ENCODE data around the gene RGS6. TPM values are rescaled to one million over a fixed set of nuclear protein-coding genes. Genes with fewer than 3 reads are reported as not detected.

Gene RGS6
- total and polyA plus RNA-seq, 2 experiments from 2014 or later: 0.86 to 0.95 TPM

DNA sequence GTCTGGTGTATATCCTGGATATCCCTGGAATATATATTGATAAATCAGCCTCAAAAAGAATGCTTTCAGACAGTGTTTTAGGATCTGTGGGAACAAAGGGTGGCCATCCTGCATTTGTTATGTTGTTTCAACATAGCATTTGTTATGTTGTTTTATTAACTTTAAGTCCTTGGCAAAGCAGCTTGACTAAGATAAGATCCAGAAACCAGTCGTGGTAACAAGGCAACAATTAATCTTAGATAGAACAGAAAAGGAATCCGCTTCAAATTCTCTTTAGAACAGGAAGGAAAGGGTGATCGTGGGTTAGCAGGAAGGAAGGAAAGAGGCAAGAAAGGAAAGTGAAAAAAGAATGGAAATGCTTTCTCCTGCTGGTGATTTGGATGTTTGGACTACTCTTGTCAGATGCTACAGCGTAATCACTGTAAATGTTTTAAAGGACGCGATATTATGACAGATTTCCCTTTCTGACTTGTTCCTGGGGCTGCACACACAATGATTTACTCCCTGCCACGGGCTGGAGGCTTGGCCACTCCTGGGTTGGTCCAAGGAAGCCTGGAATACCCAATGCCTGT is 518.3 kb downstream of the RGS6 start:
- no peaks in the 10 kb centered on the region for H3K36me3 ChIP-seq
- no peak for DNase-seq (ENCODE audit: low read depth in 1 of 2, low spot score in 1 of 2)
- no peak overlapping the region for H3K4me3 ChIP-seq
- no peak overlapping the region for H3K27ac ChIP-seq
- H3K9me3 ChIP-seq (ENCODE audit: low read depth): no peaks in the 10 kb centered on the region
- TF ChIP-seq, protein P1, sequence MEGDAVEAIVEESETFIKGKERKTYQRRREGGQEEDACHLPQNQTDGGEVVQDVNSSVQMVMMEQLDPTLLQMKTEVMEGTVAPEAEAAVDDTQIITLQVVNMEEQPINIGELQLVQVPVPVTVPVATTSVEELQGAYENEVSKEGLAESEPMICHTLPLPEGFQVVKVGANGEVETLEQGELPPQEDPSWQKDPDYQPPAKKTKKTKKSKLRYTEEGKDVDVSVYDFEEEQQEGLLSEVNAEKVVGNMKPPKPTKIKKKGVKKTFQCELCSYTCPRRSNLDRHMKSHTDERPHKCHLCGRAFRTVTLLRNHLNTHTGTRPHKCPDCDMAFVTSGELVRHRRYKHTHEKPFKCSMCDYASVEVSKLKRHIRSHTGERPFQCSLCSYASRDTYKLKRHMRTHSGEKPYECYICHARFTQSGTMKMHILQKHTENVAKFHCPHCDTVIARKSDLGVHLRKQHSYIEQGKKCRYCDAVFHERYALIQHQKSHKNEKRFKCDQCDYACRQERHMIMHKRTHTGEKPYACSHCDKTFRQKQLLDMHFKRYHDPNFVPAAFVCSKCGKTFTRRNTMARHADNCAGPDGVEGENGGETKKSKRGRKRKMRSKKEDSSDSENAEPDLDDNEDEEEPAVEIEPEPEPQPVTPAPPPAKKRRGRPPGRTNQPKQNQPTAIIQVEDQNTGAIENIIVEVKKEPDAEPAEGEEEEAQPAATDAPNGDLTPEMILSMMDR (IDR thresholded peaks at IDR 0.05; ENCODE audit: low read depth, low read length): no peak
- no peaks in the 10 kb centered on the region for H3K27me3 ChIP-seq
- H3K4me1 ChIP-seq (ENCODE audit: low read depth): peaks cover 14% of the 10 kb centered on the region

DNA sequence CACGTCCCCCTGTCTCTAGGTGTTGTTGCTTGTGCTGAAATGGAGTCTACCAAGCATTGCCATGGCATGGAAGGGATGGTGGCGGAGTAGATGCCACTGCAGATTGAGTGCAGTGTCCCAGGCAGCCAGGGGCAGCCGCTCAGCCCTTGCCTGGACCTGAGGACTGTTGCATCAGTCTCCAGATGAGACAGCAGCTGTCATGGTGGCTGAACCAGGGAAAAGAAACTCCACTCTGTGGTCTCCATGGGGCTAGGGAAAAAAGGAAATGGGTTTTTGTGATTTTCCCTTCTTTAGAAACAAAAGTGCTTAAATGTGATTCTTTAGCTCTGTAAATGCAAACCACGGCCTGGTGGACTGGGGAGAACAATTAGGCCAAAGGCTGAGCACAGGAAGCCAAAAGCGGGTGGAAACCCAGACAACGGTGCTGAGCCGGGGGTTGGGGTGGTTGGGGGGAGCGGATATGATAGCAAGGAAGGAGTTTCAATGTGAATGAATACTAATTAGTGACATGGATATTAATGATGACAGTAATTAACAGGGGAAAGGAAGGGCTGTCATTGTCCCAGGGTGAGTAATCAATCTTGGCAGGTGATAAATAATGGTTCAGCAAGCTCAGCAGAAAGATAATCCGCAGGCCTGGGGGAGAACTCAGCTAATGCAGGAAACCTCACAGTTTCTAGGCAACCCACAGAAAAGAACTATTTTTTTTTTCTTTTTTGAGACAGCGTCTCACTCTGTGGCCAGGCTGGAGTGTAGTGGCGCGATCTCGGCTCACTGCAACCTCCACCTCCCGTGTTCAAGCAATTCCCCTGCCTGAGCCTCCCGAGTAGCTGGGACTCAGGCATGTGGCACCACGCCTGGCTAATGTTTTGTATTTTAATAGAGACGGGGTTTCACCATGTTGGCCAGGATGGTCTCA is 519.1 kb downstream of the RGS6 start:
- Histone ChIP-seq H3K4me3 (no peak overlapping the region), H3K36me3 (no peaks in the 10 kb centered on the region), H3K4me1 (ENCODE audit: low read depth) (peaks cover 14% of the 10 kb centered on the region), H3K27me3 (no peaks in the 10 kb centered on the region), H3K27ac (no peak overlapping the region), H3K9me3 (ENCODE audit: low read depth) (no peaks in the 10 kb centered on the region)
- TF ChIP-seq, protein P1 (IDR thresholded peaks at IDR 0.05; ENCODE audit: low read depth, low read length): no peak
- no peak for DNase-seq (ENCODE audit: low read depth in 1 of 2, low spot score in 1 of 2)

DNA sequence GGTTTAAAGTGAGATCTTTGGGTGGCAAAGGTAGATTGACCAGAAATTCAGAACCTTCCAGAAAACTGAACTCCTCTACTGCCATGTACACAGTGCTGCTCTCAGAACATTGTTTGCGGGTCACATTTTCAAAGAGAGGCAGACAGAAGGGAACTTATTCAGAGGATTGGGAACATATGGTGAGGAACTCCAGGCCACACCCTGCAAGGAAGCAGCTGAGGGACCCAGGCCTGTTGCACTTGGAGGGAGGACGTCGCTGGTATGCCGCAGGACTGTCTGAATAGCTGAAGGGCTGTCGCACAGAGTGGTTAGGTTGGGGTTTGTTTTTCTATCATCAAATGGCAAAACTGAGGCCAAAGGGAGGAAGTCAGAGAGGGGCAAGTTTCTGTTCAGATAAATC is 520.5 kb downstream of the RGS6 start:
- H3K4me1 ChIP-seq (ENCODE audit: low read depth): peaks cover 14% of the 10 kb centered on the region
- no peaks in the 10 kb centered on the region for H3K9me3 ChIP-seq (ENCODE audit: low read depth)
- H3K27me3 ChIP-seq: no peaks in the 10 kb centered on the region
- DNase-seq (ENCODE audit: low read depth in 1 of 2, low spot score in 1 of 2): no peak
- H3K4me3 ChIP-seq: no peak overlapping the region
- H3K27ac ChIP-seq: no peak overlapping the region
- H3K36me3 ChIP-seq: no peaks in the 10 kb centered on the region
- TF ChIP-seq, protein P1 (IDR thresholded peaks at IDR 0.05; ENCODE audit: low read depth, low read length): no peak

DNA sequence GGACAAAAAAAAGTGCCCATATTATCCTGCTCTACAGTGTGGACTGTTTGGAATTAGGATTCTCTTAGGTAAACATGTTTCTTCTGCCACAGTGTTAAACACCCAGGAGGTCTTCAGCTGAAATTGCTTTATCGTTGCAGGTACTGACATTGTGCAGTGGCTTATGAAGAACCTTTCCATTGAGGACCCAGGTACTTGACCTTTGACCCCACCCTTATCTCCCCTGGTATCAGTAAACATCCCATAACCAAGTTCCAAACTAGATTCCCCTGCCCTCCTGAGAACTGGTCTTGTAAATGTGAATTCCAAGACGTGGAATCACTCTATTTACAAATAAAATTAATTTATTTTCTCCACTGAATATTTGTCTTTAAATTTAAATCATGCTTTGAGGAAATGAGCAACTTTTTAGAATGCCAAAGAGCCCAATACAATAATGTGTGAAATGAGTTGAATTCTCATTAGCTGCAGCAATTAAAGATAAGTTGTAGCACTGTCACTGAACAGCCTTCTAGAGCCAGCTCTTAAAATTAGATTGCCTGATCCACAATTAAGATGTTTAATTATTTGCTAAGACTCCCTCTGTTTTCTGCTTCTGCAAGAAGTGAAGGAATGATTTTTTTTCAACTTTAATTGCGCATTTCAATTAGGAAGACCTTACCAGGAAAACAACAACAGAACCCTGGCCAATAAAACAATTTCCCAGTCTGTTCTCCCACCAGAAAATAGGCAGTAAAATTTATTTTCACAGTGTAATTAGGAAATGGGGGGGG is 522.3 kb downstream of the RGS6 start:
- H3K4me1 ChIP-seq (ENCODE audit: low read depth): peaks cover 13% of the 10 kb centered on the region
- H3K9me3 ChIP-seq (ENCODE audit: low read depth): no peaks in the 10 kb centered on the region
- no peak overlapping the region for H3K27ac ChIP-seq
- no peaks in the 10 kb centered on the region for H3K36me3 ChIP-seq
- no peaks in the 10 kb centered on the region for H3K27me3 ChIP-seq
- H3K4me3 ChIP-seq: no peak overlapping the region
- DNase-seq (ENCODE audit: low read depth in 1 of 2, low spot score in 1 of 2): no peak
- TF ChIP-seq, protein P1 (IDR thresholded peaks at IDR 0.05; ENCODE audit: low read depth, low read length): no peak

DNA sequence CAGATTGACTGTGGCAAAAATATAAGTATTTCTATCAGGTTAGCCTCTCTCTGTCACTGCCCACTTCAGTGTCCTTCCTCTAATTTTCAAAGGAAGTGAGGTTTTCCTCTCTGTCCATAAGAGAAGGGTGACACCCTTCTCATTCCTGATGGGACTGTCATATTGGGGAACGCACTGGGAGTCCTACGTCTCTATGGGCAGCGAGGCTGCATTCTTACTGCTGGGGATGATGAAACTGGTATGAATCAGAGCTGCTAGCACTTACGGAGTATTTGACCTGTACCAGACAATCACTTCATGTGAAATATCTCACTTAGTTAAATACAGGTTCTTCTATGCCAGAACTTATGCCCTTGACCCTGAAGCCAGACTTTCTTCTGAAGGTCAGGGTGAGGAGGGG is 525.4 kb downstream of the RGS6 start:
- Histone ChIP-seq H3K4me1 (ENCODE audit: low read depth) (peaks cover 13% of the 10 kb centered on the region), H3K4me3 (no peak overlapping the region), H3K27ac (no peak overlapping the region), H3K27me3 (no peaks in the 10 kb centered on the region), H3K9me3 (ENCODE audit: low read depth) (no peaks in the 10 kb centered on the region), H3K36me3 (no peaks in the 10 kb centered on the region)
- peak in 1 of 2 donors; percentile 50 for DNase-seq (ENCODE audit: low read depth in 1 of 2, low spot score in 1 of 2)
- TF ChIP-seq, protein P1 (IDR thresholded peaks at IDR 0.05; ENCODE audit: low read depth, low read length): no peak

All from cardiac muscle cell (in vitro differentiated cells and primary cell).